NCI-H2196 (cell line): ENCODE measurements around the gene USP48.
"Not testable (repeated sequence)": the region's sequence is repeated elsewhere in the genome, so short reads cannot be mapped to it uniquely, and the experiment has no call there.

Source experiments
- DNase-seq: peaks from one replicate; lab custom pipeline; 2025; ENCODE audit not compliant: unreplicated experiment; lab: John Stamatoyannopoulos, UW

The USP48 gene

DNA sequence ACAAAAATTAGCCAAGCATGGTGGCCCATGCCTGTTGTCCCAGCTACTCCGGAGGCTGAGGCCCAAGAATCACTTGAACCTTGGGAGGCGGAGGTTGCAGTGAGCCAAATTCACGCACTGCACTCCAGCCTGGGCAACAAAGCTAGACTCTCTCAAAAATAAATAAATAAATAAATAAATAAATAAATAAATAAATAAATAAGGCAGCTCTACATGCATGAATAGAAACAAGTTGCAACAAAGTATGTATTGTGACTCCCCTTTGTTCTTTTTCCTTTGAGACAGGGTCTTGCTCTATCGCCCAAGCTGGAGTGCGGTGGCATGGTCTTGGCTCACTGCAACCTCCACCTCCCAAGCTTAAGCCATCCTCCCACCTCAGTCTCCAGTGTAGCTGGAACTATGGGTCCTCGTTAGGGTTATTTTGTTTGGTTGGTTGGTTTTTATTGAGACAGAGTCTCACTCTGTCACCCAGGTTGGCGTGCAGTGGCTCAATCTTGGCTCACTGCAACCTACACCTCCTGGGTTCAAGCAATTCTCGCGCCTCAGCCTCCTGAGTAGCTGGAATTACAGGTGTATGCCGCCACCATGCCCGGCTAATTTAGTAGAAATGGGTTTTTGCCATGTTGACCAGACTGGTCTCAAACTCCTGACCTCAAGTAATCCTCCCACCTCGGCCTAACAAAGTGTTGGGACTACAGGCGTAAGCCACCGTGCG lies 8.0 kb downstream of the USP48 start:
- DNase-seq, result no peak

DNA sequence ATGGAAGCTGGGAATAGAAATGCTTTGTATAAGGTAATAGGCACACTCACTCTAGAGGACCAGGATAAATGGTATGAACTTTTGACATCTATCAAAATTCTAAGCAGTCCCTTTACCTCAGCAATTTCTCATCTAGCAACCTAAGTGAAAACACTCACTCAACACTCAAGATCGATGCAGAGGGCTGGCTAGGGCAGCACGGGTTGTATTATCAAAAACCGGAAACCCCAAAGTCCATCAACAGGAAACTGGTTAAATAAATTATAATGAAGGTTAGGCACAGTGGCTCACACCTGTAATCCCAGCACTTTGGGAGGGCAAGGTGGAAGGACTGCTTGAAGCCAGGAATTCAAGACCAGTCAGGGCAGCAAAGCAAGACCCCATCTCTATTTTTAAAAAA lies 9.4 kb downstream of the USP48 start:
- DNase-seq, result no peak

DNA sequence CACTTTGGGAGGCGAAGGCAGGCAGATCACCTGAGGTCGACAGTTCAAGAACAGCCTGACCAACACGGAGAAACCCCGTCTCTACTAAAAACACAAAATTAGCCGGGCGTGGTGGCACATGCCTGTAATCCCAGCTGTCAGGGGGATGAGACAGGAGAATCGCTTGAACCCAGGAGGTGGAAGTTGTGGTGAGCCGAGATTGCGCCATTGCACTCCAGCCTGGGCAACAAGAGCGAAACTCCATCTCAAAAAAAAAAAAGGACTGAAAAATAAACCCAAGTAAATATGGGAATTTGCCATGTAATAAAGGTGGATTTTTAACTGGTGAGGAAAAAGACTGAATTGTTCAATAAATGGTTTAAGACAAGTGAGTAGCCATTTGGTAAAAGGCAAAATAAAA lies 11.3 kb downstream of the USP48 start:
- DNase-seq, result not testable (repeated sequence)

DNA sequence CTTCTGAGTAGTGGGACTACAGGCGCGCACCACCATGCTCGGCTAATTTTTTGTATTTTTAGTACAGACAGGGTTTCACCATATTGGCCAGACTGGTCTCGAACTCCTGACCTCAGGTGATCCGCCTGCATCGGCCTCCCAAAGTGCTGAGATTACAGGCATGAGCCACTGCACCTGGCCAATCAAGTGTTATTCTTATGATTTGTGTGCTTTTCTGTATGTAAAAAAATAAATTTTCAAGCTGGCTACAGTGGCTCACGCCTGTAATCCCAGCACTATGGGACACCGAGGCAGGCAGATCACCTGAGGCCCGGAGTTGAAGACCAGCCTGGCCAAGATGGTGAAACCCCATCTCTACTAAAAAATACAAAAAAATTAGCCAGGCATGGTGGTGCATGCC lies 12.3 kb downstream of the USP48 start:
- DNase-seq, result not testable (repeated sequence)

DNA sequence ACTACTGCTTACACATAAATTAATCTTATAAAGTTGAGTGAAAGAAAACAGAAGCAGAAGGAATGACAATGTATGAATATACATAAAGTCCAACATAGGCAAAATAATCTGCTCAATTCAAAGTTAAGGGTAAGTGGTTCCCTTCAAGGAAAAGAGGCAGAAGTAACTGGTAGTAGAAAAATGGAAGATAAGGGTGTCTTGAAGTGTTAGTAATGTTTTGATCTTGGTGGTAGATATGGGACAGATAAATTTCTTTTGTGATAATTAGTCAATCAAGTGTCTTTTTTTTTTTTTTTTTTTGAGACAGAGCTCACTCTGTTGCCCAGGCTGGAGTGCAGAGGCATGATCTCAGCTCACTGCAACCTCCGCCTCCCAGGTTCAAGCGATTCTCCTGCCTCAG lies 12.7 kb downstream of the USP48 start:
- no peak for DNase-seq

DNA sequence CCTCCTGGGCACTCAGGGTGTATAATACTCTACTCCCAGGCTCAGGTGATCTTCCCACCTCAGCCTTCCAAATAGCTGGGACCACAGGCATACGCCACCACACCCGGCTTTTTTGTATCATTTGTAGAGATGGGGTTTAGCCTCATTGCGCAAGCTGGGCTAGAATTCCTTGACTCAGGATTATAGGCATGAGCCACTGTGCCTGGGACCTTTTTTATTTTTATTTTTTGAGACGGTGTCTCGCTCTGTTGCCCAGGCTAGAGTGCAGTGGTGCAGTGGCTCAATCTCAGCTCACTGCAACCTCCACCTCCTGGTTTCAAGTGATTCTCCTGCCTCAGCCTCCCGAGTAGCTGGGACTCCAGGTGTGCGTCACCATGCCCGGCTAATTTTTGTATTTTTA lies 15.8 kb downstream of the USP48 start:
- not testable (repeated sequence) for DNase-seq

DNA sequence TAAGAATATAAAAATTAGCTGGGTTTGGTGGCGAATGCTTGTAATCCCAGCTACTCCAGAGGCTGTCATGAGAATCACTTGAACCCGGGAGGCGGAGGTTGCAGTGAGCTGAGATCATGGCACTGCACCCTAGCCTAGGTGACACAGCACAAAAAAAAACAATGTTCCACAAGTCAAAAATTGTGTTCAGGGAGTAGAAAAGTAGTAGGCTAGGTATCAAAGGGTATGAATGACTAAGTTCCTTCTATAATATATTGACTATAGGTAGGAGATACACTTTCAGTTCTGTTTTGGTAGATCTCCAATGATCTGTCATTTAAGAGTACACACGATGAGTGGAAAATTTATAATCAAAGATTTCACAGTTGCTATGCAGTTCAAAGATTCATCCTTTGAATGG lies 16.7 kb downstream of the USP48 start:
- no peak for DNase-seq

DNA sequence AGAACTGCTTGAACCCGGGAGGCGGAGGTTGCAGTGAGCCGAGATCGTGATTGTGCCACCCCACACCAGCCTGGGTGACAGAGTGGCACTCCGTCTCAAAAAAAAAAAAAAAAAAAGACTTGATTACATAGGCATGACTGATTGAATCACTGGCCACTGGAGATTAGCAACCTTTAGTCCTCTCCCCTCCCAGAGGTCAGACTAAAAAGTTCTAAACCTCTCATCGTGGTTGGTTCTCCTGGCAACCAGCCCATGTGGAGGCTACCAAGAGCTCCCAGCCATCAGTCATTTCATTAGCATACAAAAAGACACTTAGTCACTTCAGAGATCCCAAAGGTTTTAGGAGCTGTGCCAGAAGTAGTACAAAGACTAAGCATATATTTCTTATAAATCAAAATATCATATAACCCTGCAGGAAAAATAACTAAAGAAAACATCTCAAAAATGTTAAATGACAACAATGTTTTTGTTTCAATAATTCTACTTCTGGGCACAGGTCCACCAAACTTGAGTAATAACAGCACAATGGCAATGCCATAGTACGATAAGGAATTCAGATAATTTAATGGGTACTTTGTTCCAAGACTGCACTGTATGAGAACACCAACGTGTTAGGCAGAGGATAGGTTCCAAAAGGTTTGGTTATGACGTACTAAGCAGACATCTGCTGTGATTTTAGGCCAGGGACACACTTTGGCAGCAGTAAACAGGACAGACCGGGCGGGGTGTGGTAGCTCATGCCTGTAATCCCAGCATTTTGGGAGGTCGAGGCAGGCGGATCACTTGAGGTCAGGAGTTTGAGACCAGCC lies 18.1 kb downstream of the USP48 start:
- DNase-seq, result peak; percentile 60

DNA sequence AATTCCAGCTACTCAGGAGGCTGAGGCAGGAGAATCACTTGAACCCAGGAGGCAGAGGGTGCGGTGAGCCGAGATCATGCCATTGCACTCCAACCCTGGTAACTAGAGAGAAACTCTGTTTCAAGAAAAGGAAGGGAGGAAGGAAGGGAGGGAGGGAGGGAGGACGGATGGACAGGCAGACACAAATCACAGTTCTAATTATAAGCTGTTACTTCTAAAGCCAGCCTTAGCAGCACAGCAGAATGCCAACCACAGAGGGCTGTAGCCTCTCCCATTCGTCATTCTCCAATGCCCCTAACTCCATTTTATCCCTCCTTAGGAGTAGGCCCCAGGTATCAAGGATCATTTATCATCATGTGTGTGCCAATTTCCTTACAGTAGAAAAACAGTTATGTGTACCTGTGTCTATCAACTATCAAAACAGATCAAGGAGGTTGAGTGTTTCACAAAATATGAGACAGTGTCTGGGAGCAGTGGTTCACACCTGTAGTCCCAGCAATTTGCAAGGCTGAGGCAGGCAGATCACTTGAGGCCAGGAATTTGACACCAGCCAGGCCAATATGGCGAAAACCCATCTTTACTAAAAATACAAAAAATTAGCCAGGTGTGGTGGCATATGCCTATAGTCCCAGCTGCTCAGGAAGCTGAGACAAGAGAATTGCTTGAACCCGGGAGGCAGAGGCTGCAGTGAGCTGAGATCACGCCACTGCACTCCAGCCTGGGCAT lies 19.1 kb downstream of the USP48 start:
- DNase-seq, result no peak

DNA sequence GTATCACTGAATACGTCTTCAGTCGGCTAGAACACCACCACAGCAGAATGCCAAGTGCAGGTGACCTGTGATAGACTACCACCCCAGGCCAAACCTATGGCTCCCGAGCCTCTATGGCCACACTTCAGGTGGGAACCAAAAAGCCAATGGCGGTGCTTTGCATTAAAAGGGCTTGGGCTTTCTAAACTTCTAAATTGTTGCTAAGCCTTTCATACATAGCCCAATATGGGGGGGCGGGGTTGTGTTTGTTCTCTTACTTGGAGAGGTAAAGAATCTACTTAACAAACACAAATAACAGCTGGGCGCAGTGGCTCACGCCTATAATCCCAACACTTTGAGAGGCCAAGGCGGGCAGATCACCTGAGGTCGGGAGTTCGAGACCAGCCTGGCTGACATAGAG lies 19.7 kb downstream of the USP48 start:
- DNase-seq, result no peak

DNA sequence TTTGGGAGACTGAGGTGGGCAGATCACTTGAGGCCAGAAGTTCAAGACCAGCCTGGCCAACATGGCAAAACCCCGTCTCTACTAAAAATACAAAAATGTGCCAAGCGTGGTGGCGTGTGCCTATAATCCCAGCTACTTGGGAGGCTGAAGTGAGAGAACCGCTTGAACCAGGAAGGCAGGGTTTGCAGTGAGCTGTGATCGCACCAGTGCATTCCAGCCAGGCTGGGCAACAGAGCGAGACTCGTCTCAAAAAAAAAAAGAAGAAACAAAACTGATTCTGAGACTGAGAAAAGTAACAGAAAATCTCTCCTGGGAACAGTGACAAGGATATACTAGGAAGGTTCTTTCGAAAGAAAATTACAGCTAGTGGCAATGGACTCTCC lies 20.9 kb downstream of the USP48 start:
- no peak for DNase-seq

DNA sequence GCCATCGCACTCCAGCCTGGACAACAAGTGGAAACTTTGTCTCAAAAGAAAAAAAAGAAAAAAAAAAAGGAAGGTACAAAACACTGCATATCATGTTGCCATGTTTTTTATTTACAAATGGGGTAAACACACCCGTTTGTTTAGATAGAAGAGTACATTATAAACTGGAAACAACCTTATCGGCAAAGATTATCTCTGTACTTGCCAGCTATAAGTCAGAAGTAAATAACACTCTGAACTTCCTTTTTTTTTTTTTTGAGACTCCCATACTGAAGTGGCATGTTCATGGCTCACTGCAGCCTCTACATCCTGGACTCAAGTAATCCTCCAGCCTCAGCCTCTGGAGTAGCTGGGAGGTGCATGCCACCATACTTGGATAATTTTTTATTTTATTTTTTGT lies 21.9 kb downstream of the USP48 start:
- no peak for DNase-seq

DNA sequence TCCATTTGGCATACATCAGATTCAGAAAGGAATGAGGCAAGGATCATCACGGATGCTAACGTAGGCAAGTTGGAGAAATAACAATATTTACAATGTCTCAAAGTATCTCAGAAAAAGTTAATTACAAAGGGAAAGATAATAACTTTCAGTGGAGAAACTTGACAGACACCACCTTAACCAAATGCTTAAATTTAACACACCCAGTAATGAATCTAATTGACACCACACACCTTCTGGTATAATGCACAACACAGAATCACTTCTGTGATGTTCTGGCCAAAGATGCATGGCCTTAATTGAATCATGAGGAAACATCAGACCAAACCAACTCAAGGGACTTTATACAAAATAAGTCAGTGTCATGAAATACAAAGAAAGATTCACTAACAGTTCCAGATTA lies 23.1 kb downstream of the USP48 start:
- DNase-seq, result no peak

DNA sequence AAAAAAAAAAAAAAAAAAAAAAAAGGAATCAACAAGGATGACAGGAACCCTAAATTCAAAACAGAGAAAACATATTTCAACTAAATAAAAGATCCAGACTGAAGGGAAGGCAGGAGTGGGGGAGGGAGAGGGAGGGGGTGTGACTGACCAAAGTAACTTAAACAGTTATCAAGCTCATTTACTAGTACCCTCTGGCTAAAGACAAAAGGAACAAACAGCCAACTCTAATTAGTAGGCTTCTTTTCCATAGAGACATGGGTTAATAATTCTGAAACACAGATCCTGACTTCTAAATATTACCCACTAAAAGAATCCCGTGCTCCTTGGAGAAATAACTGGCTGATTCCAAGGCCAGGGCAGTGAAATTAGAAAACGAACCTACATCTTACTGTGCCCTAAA lies 23.8 kb downstream of the USP48 start:
- DNase-seq, result no peak

DNA sequence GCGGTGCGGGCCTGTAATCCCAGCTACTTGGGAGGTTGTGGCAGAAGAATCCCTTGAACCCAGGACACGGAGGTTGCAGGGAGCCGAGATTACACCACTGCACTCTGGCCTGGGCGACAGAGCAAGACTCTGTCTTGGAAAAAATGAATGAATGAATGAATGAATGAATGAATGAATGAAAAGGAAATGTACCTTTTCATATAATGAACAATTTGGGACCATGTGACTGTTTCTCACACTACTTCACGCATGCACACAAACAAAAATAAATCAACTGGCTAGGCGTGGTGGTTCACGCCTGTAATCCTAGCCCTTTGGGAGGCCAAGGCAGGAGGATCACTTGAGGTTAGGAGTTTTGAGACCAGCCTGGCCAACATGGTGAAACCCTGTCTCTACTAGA lies 24.3 kb downstream of the USP48 start:
- DNase-seq, result no peak

DNA sequence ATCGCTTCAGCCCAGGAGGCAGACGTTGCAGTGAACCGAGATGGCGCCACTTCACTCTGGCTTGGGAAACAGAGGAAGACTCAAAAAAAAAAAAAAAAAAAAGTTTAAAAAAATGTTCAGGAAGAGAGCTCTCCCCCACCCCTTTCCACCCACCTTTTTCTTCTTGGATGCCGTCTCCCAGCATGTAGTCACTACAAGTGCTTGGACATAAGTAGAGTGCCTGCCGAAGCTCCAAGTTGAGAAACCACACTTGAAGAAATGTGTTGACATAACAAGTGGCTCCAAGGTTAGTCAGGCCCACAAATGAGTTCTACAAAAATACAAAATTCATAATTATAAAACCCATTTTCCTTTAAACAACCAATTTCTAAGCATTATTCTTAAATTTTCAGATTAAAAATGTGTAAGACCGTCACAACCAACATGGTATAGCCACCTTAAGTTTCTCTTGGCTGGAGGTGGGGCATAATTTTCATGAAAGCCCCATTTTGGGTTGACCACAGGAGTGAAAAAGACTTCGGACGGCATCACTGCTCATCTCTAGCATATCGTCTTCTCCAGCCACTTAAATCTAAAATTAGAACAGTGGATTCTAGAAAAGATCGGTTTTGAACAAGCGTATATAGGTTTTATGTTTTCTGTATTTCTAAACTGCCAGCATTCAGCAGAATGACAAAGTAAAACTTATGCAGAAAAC lies 26.4 kb downstream of the USP48 start:
- no peak for DNase-seq

DNA sequence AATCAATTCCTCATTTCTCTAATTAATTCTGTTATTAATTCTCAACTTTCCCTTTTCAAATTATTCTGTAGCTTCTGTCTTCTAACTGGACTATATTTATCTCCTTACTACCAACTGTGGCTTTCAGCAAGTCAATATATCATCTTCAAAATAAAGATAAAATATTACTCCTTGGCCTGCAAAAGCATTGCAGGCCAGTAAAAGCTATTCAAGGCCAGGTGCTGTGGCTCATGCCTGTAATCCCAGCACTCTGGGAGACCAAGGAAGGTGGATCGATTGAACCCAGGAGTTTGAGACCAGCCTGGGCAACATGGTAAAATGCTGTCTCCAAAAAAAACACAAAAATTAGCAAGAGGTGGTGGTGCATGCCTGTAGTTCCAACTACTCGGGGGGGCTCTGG lies 27.9 kb downstream of the USP48 start:
- no peak for DNase-seq

DNA sequence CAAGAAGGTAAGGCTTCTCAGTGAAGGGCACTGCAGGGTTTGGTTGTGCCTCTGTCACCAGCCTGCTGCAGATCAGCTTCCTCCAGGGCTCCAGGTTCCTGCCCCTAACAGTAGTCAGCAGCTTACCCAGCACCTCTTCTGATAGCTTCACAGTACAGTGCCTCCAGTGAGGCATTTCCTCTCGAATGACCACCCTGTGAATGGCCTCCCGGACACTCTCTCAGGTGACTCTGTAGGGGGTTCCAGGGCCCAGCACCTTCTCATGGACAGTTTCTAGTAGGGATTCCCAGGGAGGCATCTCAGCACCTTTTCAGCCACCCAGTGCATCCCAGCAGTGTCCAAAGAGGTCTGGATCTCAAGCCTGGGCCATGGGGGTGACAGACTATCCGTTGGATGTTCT lies 28.4 kb downstream of the USP48 start:
- no peak for DNase-seq

DNA sequence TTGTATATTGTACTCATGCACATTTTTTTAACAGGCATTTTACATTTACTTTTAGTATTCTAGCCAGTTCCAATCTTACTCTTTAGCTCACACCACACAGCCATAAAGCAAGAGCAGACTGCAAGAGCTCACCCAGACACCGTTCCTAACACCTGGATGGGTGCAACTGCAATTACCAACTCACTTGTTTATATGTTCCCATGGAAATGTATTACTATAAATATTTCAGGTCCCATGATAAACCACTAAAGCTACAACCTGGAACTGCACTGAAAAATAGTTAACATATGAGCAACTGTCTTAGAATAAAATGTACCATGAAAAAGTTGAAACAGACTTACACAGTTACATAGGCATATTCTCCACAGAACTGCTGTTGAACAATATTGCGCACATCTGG lies 30.8 kb downstream of the USP48 start:
- no peak for DNase-seq

DNA sequence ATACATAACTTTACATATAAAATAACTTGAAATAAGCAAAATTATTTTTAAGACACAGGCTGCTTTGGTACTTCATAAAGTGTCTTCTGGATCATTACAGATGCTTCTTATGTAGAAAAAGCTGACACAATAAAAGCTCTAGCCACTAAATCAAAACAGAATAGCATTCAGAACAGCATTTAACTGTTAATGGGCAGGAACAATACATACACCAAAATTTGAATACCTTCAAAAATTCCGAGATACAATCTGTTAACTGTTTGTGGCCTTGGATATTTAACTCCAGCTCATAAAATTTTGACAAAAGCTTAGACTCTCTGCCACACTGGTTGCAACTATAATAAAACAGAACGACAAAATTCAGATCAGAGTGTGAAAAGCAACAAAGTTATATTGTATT lies 31.7 kb downstream of the USP48 start:
- DNase-seq, result no peak

DNA sequence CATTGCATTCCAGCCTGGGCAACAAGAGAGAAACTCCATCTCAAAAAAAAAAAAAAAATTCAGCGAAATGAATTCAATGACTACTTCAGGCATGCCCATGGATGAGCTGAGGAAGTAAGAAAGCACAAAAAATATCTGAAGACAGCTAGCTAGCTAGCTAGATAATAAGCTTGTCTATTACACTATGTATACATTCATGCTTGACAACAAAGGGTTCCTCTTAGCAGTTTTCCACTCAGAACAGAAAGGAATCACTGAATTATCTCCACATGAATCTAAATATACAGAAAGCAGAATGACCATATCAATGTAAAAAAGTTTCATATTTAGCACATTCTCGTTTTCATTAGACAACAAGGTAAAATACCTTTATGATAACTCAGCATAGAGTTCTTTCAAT lies 32.1 kb downstream of the USP48 start:
- DNase-seq, result no peak
